Gastrocnemius medialis (tissue), 4 donors: ENCODE data around the gene SHH.

Source experiments
- CTCF ChIP-seq, 5 experiments: fragments of 450-650 bp in 3 of 5; fragments of 200-600 bp in 2 of 5; sonication (generic) in 2 of 5; IDR thresholded peaks in 4 of 5; conservative IDR thresholded peaks in 1 of 5; 1 replicate in 4 of 5; 2 replicates in 1 of 5; pipeline ENCODE4 v1.5.1; 2016 to 2019; ENCODE audit warnings: antibody characterized with exemption in 5 of 5, mild to moderate bottlenecking in 3 of 5, moderate library complexity in 3 of 5
- POLR2A ChIP-seq, 2 donors: fragments of 450-650 bp; IDR thresholded peaks; one replicate each; pipeline ENCODE4 v1.6.1; 2017; ENCODE audit warnings: antibody characterized with exemption in 2 of 2, mild to moderate bottlenecking in 2 of 2, moderate library complexity in 2 of 2

GRCh38 chr7:155813546-155814315 is 1.5 kb upstream of the SHH start:
- no peak for TF ChIP-seq POLR2A (IDR thresholded peaks at IDR 0.05)
- no peak for TF ChIP-seq CTCF (IDR thresholded peaks at IDR 0.05 in 4 of 5, conservative IDR thresholded peaks at IDR 0.05 in 1 of 5)
